OCI-LY3 (cell line): Measurements from ENCODE around the gene TSPEAR.
"Not testable (repeated sequence)": the region's sequence is repeated elsewhere in the genome, so short reads cannot be mapped to it uniquely, and the experiment has no call there.

Source experiments
- H2AFZ ChIP-seq: fragments of 200-600, 300-600 bp; shearing (Covaris generic); 2 replicates; pipeline ENCODE4 v1.6.0; 2014; ENCODE audit warnings: antibody characterized with exemption, low read depth, low read length
- H3K27ac ChIP-seq: fragments of 200-600, 300-600 bp; sonication (generic); 2 replicates; pipeline ENCODE4 v1.5.1; 2014; ENCODE audit warnings: mild to moderate bottlenecking, low read length, moderate library complexity, mixed read lengths
- H3K27me3 ChIP-seq: fragments of 200-600, 300-600 bp; sonication (generic); 2 replicates; pipeline ENCODE4 v1.6.1; 2014; ENCODE audit warnings: low read depth, low read length, mixed read lengths
- H3K36me3 ChIP-seq: fragments of 200-600, 300-600 bp; sonication (generic); replicated peaks from 2 replicates; pipeline ENCODE3; 2014; ENCODE audit warnings: low read depth, low read length, mixed read lengths
- H3K4me1 ChIP-seq: fragments of 300-600, 200-600 bp; sonication (generic); 2 replicates; pipeline ENCODE4 v1.6.1; 2014; ENCODE audit warnings: low read length, mixed read lengths
- H3K4me2 ChIP-seq: fragments of 200-600, 300-600 bp; sonication (generic); 2 replicates; pipeline ENCODE4 v1.6.1; 2014; ENCODE audit warnings: low read length, mixed read lengths
- H3K4me3 ChIP-seq: fragments of 300-600, 200-600 bp; sonication (generic); 2 replicates; pipeline ENCODE4 v1.5.1; 2014; ENCODE audit warnings: antibody characterized with exemption, mild to moderate bottlenecking, low read length, moderate library complexity
- H3K79me2 ChIP-seq: fragments of 300-600, 200-600 bp; shearing (Covaris generic); 2 replicates; pipeline ENCODE4 v1.6.1; 2014; ENCODE audit warnings: mild to moderate bottlenecking, low read length, mixed read lengths
- H3K9ac ChIP-seq: fragments of 300-600, 200-600 bp; shearing (Covaris generic); 2 replicates; pipeline ENCODE4 v1.6.0; 2014; ENCODE audit warnings: mild to moderate bottlenecking, low read length, moderate library complexity
- H3K9me3 ChIP-seq: fragments of 200-600, 300-600 bp; shearing (Covaris generic); 2 replicates; pipeline ENCODE4 v1.6.1; 2014; ENCODE audit warnings: low read length, mixed read lengths; ENCODE audit not compliant: insufficient read depth
- H4K20me1 ChIP-seq: fragments of 200-600, 300-600 bp; sonication (generic); 2 replicates; pipeline ENCODE4 v1.6.1; 2016; ENCODE audit warnings: low read length, mixed read lengths; ENCODE audit not compliant: insufficient read depth
- CTCF ChIP-seq: fragments of 200-600, 300-600 bp; sonication (generic); IDR thresholded peaks from 2 replicates; pipeline ENCODE4 v1.5.1; 2014; ENCODE audit warnings: antibody characterized with exemption, low read length, low read depth
- EZH2phosphoT487 ChIP-seq: fragments of 200-600 bp; shearing (Covaris generic); IDR thresholded peaks from 2 replicates; pipeline ENCODE4 v1.6.1; 2018; ENCODE audit warnings: antibody characterized with exemption, mixed run types, low read depth

TSPEAR gene

DNA sequence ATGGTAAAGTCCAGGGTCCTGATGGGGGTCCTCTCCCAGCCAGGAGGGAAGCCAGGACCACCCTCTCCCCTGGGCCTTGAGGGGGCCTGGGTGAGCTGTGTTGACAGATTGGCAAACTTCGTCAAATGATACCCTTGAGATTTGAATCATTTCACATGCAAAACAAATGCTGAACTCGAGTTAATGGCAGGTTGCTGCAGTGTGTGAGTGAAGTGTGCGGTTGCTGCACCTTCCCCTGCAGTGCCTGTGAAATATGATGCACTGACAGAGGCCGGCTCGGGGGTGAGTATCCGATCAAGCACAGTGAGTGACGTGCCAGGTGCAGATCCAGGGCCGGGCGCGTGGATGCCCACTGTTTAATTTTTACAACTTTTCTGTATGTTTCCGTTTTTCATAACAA, 23.7 kb downstream of the TSPEAR start:
- Histone ChIP-seq H3K79me2 (no peaks in the 10 kb centered on the region), H4K20me1 (no peaks in the 10 kb centered on the region), H3K9ac (no peak overlapping the region), H3K27me3 (no peaks in the 10 kb centered on the region), H3K4me2 (no peak overlapping the region), H3K36me3 (no peaks in the 10 kb centered on the region), H3K4me3 (no peak overlapping the region), H3K4me1 (no peaks in the 10 kb centered on the region), H3K9me3 (no peaks in the 10 kb centered on the region), H2AFZ (no peak overlapping the region), H3K27ac (no peak overlapping the region)
- TF ChIP-seq CTCF, result no peak
- no peak for TF ChIP-seq EZH2phosphoT487

GRCh38 chr21:44686843-44687561, 24.4 kb downstream of the TSPEAR start:
- no peak overlapping the region for H3K9ac ChIP-seq
- H3K27me3 ChIP-seq, result no peaks in the 10 kb centered on the region
- H3K4me3 ChIP-seq, result no peak overlapping the region
- H4K20me1 ChIP-seq, result no peaks in the 10 kb centered on the region
- no peak for TF ChIP-seq EZH2phosphoT487
- no peak for TF ChIP-seq CTCF
- no peaks in the 10 kb centered on the region for H3K9me3 ChIP-seq
- H3K79me2 ChIP-seq, result no peaks in the 10 kb centered on the region
- no peak overlapping the region for H3K4me2 ChIP-seq
- no peaks in the 10 kb centered on the region for H3K4me1 ChIP-seq
- H3K36me3 ChIP-seq, result no peaks in the 10 kb centered on the region
- no peak overlapping the region for H3K27ac ChIP-seq
- H2AFZ ChIP-seq, result no peak overlapping the region

GRCh38 chr21:44686000-44686781, 25.2 kb downstream of the TSPEAR start:
- no peak overlapping the region for H2AFZ ChIP-seq
- no peak overlapping the region for H3K9ac ChIP-seq
- H3K4me1 ChIP-seq, result no peaks in the 10 kb centered on the region
- H3K27ac ChIP-seq, result no peak overlapping the region
- H3K27me3 ChIP-seq, result no peaks in the 10 kb centered on the region
- no peak overlapping the region for H3K4me2 ChIP-seq
- H3K9me3 ChIP-seq, result no peaks in the 10 kb centered on the region
- no peaks in the 10 kb centered on the region for H4K20me1 ChIP-seq
- H3K36me3 ChIP-seq, result no peaks in the 10 kb centered on the region
- no peaks in the 10 kb centered on the region for H3K79me2 ChIP-seq
- no peak overlapping the region for H3K4me3 ChIP-seq
- no peak for TF ChIP-seq EZH2phosphoT487
- TF ChIP-seq CTCF, result no peak

DNA sequence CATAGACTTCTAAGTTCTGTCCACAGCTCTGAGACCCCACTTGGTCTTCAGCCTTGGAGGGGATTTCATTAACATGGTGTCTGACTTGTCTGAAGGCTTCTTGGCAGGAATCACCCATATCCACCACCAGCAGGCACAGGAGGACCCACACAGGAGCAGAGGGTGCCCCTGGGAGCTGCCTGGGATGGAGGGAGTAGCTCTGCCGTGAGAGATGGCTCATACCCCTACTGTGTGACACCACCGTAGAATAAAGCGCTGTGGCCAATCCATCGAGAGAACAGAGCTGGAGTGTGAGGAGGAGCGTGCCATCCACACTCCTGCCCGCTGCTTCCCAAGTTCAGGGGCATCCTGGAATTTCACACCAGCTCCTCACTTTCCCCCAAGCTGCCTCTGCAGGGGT, 26.3 kb downstream of the TSPEAR start:
- not testable (repeated sequence) for H3K9ac ChIP-seq, H3K4me2 ChIP-seq, H2AFZ ChIP-seq, H3K27ac ChIP-seq, H3K4me1 ChIP-seq, H3K4me3 ChIP-seq, H4K20me1 ChIP-seq, H3K79me2 ChIP-seq, H3K27me3 ChIP-seq, H3K9me3 ChIP-seq, H3K36me3 ChIP-seq
